Activated T-cell treated with anti-CD3 and anti-CD28 coated beads for 1 hour (primary cell): ENCODE data around the gene YAF2.
A peak's percentile ranks its signal among the peaks of the same experiment; 100 is the strongest.

Experiments
- DNase-seq: peaks from one replicate; pipeline ENCODE4 v3.0.0-alpha.2; 2020; ENCODE audit warnings: low read depth

Gene YAF2

GRCh38 chr12:42144408-42145196, 93.4 kb downstream of the YAF2 start, which contains the start of gene GXYLT1:
GXYLT1 (minus strand) TSS chr12:42144874; CDS start chr12:42144646, 228 bp downstream.
- peak; percentile 70 for DNase-seq

- no peak for DNase-seq
Observed at GRCh38 chr12:42144158-42144407, 94.0 kb downstream of the YAF2 start.

- no peak for DNase-seq
Observed at GRCh38 chr12:42143452-42144157, 94.4 kb downstream of the YAF2 start.

DNA sequence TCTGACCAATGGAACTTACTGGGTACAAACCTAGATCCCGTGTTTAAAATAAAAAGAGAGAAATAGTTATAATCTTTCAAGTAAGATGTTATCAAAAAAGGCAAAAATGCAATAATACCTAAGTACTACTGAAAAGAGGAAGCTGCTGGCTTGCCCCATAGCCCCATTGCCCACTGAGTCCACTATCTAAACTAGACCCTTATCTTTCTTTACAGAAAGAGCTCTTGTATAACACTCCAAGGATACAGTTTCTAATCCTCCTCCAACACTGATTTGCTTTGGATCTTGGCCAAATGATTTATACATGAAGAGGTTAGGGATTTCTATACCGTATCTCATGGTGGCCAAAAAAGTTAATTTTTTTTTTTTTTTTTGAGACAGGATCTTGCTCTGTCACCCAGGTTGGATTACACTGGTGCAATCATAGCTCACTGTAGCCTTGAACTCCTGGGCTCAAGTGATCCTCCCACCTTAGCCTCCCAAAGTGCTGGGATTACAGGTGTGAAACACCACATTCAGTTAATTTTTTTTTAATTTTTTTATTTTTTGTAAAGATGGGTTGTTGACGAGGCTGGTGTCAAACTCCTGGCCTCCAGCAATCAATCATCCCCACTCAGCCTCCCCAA, 96.0 kb downstream of the YAF2 start:
- DNase-seq: no peak

DNA sequence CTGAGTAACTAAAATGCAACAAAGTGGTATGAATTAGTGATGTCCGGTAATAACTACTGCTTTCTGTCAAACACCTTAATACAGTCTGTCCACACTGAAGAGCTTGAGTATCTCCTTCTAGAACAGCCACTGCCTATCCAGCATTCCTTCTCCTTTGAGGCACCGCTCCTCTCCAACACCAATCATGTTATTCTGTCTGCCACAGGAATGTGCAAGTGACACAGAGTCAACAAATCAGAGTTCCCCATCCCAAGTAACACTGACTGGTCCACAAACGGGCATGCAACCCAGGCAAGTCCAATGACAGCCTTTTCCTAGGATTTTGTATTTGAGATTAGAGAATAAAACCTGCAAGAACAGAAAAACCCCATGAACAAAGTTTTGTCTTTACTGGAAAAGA, 97.1 kb downstream of the YAF2 start:
- no peak for DNase-seq

DNA sequence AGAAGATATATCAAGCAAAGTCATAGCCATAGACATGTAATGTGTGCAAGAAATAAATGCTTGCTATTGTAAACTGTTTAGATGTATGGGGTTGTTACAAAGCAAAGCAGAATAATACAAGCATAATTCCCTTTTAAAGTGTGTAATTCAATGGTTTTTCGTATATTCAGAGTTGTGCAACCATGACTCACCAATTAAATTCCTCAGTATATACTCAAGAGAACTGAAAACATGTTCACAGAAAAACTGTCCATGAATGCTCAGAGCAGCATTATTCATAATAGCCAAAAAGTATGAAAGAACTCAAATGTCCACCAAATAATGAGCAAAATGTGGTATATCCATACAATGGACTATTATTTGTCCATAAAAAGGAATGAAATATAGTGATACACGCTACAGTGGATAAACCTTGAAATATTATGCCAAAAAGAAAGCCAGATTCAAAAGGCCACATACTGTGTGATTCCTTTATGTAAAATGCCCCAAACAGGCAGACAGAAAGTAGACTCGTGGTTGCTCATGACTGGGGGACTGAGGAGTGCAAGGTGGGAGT, 102.7 kb downstream of the YAF2 start:
- no peak for DNase-seq

- no peak for DNase-seq
Observed at GRCh38 chr12:42130672-42131402, 107.2 kb downstream of the YAF2 start.

DNA sequence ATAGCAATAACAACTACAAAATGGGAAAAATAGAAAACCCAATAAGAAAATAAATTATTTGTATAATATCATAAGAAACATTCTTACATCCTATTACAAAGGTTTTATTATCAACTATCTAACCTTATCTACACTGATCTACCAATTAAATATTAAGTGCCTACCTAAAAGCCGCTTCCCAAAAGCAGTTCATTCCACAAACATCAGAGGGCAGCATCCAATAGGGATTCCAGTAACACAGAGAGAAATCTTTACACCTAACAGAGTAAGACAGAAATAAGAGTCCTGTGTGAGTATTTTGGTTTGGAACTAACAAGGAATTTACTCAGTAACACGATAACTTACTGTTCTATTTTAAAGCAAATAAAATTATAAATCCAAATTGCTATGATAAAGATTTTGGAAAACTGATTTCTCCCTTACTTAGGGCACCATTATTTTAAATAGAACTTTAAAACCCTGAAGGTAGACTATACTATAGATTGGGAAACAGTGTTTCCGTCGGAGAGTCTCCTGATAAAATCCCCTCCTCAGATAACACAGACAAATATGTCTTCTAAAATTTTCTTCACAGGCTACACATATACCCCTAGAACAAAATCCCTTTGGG, 108.3 kb downstream of the YAF2 start:
- no peak for DNase-seq

DNA sequence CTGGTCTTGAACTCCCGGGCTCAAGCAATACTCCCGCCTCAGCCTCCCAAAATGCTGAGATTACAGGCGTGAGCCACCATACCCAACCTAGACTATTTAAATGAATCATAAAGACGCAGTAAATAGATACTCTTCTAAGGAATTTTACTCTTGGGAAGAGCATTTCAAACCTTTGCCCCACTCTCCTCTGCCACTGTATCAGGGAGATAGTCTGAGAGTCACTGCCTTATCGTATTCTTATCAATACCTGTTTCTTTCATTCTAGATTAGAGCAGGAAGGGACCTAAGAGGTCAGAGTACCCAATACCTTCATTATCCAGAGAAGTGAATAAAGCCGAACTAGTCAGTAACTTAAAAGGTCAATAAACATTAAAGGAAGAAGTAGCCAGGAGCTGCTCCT, 109.2 kb downstream of the YAF2 start:
- DNase-seq: no peak

- no peak for DNase-seq
Observed at GRCh38 chr12:42128327-42128726, 109.7 kb downstream of the YAF2 start.

DNA sequence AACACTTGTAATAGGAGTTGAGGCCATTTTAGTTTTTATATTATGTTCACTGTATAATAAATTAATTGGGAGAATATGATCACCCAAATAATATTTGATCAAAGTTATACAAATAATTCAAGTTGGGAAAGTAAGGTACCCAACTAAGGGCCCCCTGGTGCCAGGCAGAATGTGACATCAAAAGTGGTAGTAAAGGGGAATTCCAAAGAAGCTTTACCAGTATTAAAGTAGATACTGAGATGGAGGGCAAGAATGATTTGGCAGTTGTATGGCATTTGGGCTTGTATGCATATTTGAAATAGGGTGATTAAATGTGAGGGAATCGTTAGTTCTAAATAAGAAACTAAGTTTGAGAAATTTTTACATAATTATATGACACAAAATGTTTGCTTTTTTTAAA, 111.1 kb downstream of the YAF2 start:
- DNase-seq: no peak

GRCh38 chr12:42125388-42125767, 112.7 kb downstream of the YAF2 start:
- no peak for DNase-seq

- no peak for DNase-seq
Observed at GRCh38 chr12:42124764-42125387, 113.2 kb downstream of the YAF2 start.

DNA sequence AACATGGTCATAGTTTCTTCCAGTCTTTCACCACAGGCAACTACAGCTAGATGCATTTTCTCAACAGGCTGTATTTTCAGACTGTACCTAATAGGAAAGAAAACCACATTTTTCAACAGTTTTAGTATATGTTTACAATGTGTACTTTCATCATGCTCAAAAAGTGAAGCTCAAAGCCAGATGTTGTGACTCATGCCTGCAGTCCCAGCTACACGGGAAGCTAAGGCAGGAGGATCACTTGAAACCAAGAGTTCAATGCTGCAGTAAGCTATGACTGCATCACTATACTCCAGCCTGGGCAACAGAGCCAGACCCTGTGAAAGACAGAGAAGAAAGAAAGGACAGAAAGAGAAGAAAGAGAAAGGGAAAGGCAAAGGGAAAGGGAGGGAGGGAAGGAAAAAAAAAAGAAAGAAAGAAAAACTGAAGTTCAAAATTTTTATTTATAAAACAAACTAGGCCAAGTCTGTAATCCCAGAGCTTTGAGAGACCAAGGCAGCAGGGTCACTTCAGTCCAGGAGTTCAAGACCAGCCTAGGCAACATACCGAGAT, 118.9 kb downstream of the YAF2 start:
- DNase-seq: no peak

DNA sequence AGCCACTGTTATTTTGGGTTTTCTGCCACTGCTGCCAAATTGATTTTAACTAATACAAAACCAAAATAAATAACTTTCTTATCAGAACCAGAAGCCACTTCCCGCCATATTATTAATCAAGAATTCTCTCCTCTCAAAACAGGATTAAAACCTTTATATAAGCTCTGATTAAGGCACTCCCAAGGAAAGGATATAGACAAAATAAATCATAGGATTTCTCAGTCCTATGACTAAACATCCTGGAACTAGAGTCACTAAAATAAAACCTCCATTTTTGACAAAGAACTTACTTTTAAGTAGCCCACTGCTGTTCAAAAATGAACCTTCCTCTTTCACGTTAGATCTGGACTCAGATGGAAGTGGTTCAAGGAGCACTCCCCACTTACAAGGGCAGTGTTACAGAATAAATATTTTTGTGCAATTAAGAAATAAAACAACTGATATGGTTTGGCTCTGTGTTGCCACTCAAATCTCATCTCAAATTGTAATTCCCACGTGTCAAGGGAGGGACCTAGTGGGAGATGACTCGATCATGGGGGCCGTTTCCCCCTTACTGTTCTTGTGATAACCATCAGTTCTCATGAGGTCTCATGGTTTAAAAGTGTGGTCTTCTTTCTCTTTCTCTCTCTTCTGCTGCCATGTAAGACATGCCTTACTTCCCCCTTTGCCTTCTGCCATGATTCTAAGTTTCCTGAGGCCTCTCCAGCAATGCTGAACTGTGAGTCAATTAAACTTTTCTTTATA, 119.7 kb downstream of the YAF2 start:
- DNase-seq: no peak

DNA sequence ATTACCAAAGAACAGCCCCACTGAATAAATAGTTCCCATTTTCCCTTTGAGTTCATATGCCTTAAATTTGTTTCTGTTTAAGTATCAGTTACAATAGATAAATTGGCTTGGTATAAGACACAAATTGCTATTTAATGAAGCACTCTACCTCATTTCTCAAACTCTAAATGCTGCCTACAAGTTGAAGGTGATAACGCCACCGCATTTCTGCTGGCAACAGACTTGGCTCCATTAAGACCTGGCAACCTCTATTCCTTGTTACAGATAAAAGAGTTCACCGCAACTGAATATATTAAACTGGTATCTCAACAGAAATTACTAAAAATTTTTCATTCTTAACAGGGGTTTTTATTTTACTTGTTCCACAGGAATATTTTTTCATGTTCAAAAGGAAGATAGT, 129.0 kb downstream of the YAF2 start:
- no peak for DNase-seq
